CD8-positive, alpha-beta memory T cell (primary cell): Measurements from ENCODE around the gene BSCL2. TPM values are rescaled to one million over a fixed set of nuclear protein-coding genes. Genes with fewer than 3 reads are reported as not detected.
"Not testable (repeated sequence)": the region's sequence is repeated elsewhere in the genome, so short reads cannot be mapped to it uniquely, and the experiment has no call there.

Source experiments
- CTCF ChIA-PET: fragments of 350-600 bp; sonication (Branson Sonifier 250); formaldehyde crosslinking; loops from one replicate; lab custom pipeline; 2021; ENCODE audit warnings: antibody characterized with exemption; lab: Charles Lee
- POLR2A ChIA-PET: fragments of 350-600 bp; sonication (Branson Sonifier 250); formaldehyde crosslinking; loops from one replicate; lab custom pipeline; 2021; ENCODE audit warnings: antibody characterized with exemption; lab: Charles Lee
- DNase-seq, 5 donors: peaks; one replicate each; pipeline versions ENCODE4 v3.0.0 to v3.0.0-alpha.2; 2020 to 2022; ENCODE audit warnings: mixed read lengths in 1 of 5
- H3K27ac ChIP-seq: one replicate; pipeline ENCODE4 v1.7.0; 2013; ENCODE audit warnings: low read depth, mild to moderate bottlenecking, low read length, moderate library complexity
- H3K27me3 ChIP-seq: 2 replicates; pipeline ENCODE4 v1.7.0; 2013; ENCODE audit warnings: low read length, mild to moderate bottlenecking; ENCODE audit not compliant: insufficient read depth, poor library complexity, severe bottlenecking
- H3K36me3 ChIP-seq: 2 replicates; pipeline ENCODE4 v1.7.0; 2013; ENCODE audit warnings: mild to moderate bottlenecking, low read length, moderate library complexity; ENCODE audit not compliant: insufficient read depth
- H3K4me1 ChIP-seq: 2 replicates; pipeline ENCODE4 v1.7.0; 2013; ENCODE audit warnings: mild to moderate bottlenecking, low read length, moderate library complexity; ENCODE audit not compliant: insufficient read depth
- H3K4me3 ChIP-seq: 2 replicates; pipeline ENCODE4 v1.7.0; 2013; ENCODE audit warnings: mild to moderate bottlenecking, low read length
- H3K9me3 ChIP-seq: 2 replicates; pipeline ENCODE4 v1.7.0; 2013; ENCODE audit warnings: mild to moderate bottlenecking, low read length
- H3K27ac Mint-ChIP-seq, 8 donors: one replicate each; pipeline ENCODE4 v1.8.0; 2020 to 2021; ENCODE audit warnings: mixed read lengths in 8 of 8, mild to moderate bottlenecking in 6 of 8, inconsistent platforms in 3 of 8, moderate library complexity in 3 of 8
- H3K27me3 Mint-ChIP-seq, 2 donors: one replicate each; pipeline ENCODE4 v1.8.0; 2020 to 2021; ENCODE audit warnings: mixed read lengths in 2 of 2, mild to moderate bottlenecking in 1 of 2, moderate library complexity in 1 of 2
- H3K36me3 Mint-ChIP-seq, 3 donors: one replicate each; pipeline ENCODE4 v1.8.0; 2020 to 2021; ENCODE audit warnings: mixed read lengths in 3 of 3, inconsistent platforms in 1 of 3, mild to moderate bottlenecking in 1 of 3
- H3K4me1 Mint-ChIP-seq, 3 donors: one replicate each; pipeline ENCODE4 v1.8.0; 2020 to 2021; ENCODE audit warnings: mixed read lengths in 3 of 3, inconsistent platforms in 1 of 3, mild to moderate bottlenecking in 1 of 3
- H3K4me3 Mint-ChIP-seq, 7 donors: one replicate each; pipeline ENCODE4 v1.8.0; 2020 to 2021; ENCODE audit warnings: mixed read lengths in 7 of 7, mild to moderate bottlenecking in 6 of 7, moderate library complexity in 4 of 7, inconsistent platforms in 2 of 7
- H3K9me3 Mint-ChIP-seq, 5 donors: one replicate each; pipeline ENCODE4 v1.8.0; 2020 to 2022; ENCODE audit warnings: mixed read lengths in 5 of 5, mild to moderate bottlenecking in 3 of 5, moderate library complexity in 2 of 5, inconsistent platforms in 1 of 5
- polyA plus RNA-seq: library from polyadenylated mRNA; unstranded; fragments of 300-500 nt; fragmentation: Illumina TruSeq; gene quantifications from one replicate; pipeline ENCODE4 v1.2.3, GENCODE V29; 2021
- total RNA-seq, 2 experiments: library from RNA; stranded (reverse); gene quantifications; one replicate each; pipeline ENCODE4 v1.2.3, GENCODE V29; 2021

BSCL2 gene
- total and polyA plus RNA-seq, 3 experiments from 2014 or later, result 32.9 to 48.8 (median 33.3) TPM

GRCh38 chr11:62677156-62677555 is 30.1 kb downstream of the BSCL2 start:
- no peak overlapping the region for H3K27ac ChIP-seq

GRCh38 chr11:62676698-62677097 is 30.5 kb downstream of the BSCL2 start:
- Mint-ChIP-seq H3K4me1 (peaks cover 32 to 54% (median 53%) of the 10 kb centered on the region in 3 donors), H3K36me3 (peaks cover 0 to 55% (median 2%) of the 10 kb centered on the region in 3 donors), H3K27me3 (no peaks in the 10 kb centered on the region), H3K27ac (peak overlapping the region in 6 of 8 donors; percentile 89 to 98 (median 95)), H3K4me3 (peak overlapping the region in 6 of 7 donors; percentile 79 to 92 (median 88)), H3K9me3 (no peaks in the 10 kb centered on the region)
- Histone ChIP-seq H3K4me3 (no peak overlapping the region), H3K27me3 (no peaks in the 10 kb centered on the region), H3K4me1 (peaks cover 34% of the 10 kb centered on the region), H3K9me3 (no peaks in the 10 kb centered on the region), H3K36me3 (peaks cover 9% of the 10 kb centered on the region), H3K27ac (no peak overlapping the region)
- ChIA-PET POLR2A (interaction anchor here (2.1 kb wide), 1 partner anchor 12 kb away, joined by 14 read pairs; the partner anchor contains the start of genes C11orf98 and CSKMT), CTCF (interaction anchor here (0.8 to 4.3 kb wide), 7 partner anchors 9 to 252 kb away, joined by 3 to 17 read pairs (median 4); partner anchors contain the start of genes B3GAT3, C11orf98, CSKMT and TUT1)
- no peak for DNase-seq

More at GRCh38 chr11:62677156-62677555, 30.1 kb downstream of the BSCL2 start:
- no peak for DNase-seq
- Histone ChIP-seq H3K27me3 (no peaks in the 10 kb centered on the region), H3K4me1 (peaks cover 34% of the 10 kb centered on the region), H3K9me3 (no peaks in the 10 kb centered on the region), H3K36me3 (peaks cover 9% of the 10 kb centered on the region), H3K4me3 (no peak overlapping the region)
- ChIA-PET CTCF (interaction anchor here (0.8 to 4.3 kb wide), 7 partner anchors 9 to 252 kb away, joined by 3 to 17 read pairs (median 4); partner anchors contain the start of genes B3GAT3, C11orf98, CSKMT and TUT1), POLR2A (interaction anchor here (2.1 kb wide), 1 partner anchor 12 kb away, joined by 14 read pairs; the partner anchor contains the start of genes C11orf98 and CSKMT)
- Mint-ChIP-seq H3K27ac (peak overlapping the region in 7 of 8 donors; percentile 89 to 98 (median 93)), H3K9me3 (no peaks in the 10 kb centered on the region), H3K27me3 (no peaks in the 10 kb centered on the region), H3K4me3 (peak overlapping the region; percentile 79 to 92 (median 90)), H3K36me3 (peaks cover 0 to 50% (median 2%) of the 10 kb centered on the region in 3 donors), H3K4me1 (peaks cover 31 to 51% (median 49%) of the 10 kb centered on the region in 3 donors)

DNA sequence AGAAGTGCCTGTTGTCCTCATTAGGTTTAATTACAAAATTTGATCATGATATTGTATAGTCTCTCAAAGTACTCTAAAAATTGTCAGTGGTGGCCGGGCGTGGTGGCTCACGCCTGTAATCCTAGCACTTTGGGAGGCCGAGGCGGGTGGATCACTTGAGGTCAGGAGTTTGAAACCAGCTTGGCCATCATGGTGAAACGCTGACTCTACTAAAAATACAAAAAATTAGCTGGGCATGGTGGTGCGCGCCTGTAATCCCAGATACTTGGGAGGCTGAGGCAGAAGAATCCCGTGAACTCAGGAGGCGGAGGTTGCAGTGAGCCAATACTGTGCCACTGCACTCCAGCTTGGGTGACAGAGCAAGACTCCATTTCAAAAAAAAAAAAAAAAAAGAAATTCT is 31.8 kb downstream of the BSCL2 start:
- H3K4me3 ChIP-seq, POLR2A ChIA-PET, H3K27me3 ChIP-seq, H3K27ac ChIP-seq, DNase-seq, H3K9me3 ChIP-seq, H3K27me3 Mint-ChIP-seq, H3K36me3 ChIP-seq, H3K9me3 Mint-ChIP-seq: not testable (repeated sequence)
- CTCF ChIA-PET, result interaction anchor here (1.0 to 4.3 kb wide), 5 partner anchors 10 to 84 kb away, joined by 3 to 17 read pairs (median 5); partner anchors contain the start of genes C11orf98, CSKMT, LRRN4CL and TUT1
- Mint-ChIP-seq H3K27ac (peak overlapping the region in 3 of 8 donors; percentile 22 to 93 (median 52)), H3K4me3 (peak overlapping the region in 3 of 7 donors; percentile 2 to 40 (median 36)), H3K4me1 (peaks cover 40 to 60% (median 59%) of the 10 kb centered on the region in 3 donors), H3K36me3 (peaks cover 0 to 61% (median 2%) of the 10 kb centered on the region in 3 donors)
- peaks cover 42% of the 10 kb centered on the region for H3K4me1 ChIP-seq

DNA sequence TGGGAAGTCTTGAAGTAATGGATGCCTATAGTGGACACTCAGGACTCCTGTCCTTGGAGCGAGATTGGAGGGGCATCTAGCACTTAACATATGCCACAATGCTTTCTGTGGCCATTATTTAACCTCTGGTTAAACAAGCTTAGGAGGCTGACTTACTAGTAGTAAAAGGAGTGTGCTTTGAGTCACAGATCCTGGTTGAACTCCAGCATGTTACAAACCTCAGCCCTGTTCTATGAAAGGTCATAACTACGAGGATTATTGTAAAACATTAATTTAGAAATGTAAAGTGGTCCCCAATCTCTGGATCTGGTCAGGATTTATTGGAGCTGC is 34.1 kb downstream of the BSCL2 start:
- POLR2A ChIA-PET, result interaction anchor here (0.5 to 1.8 kb wide), 4 partner anchors 8 to 1631 kb away, joined by 3 to 10 read pairs (median 6); partner anchors contain the start of genes C11orf98 and CSKMT
- no peaks in the 10 kb centered on the region for H3K9me3 Mint-ChIP-seq

GRCh38 chr11:62671608-62672389 is 35.4 kb downstream of the BSCL2 start, which contains the start of the genes LBHD1 and UQCC3:
TSS of gene LBHD1 (minus strand) at chr11:62672267. CDS start at chr11:62670031, 2,236 bp downstream.
TSS of gene UQCC3 (plus strand) at chr11:62671673. CDS start at chr11:62671746, 73 bp downstream.
- Histone ChIP-seq H3K27me3 (no peaks in the 10 kb centered on the region), H3K4me1 (peaks cover 35% of the 10 kb centered on the region), H3K36me3 (peaks cover 13% of the 10 kb centered on the region), H3K4me3 (peak within 1 kb of the TSS; percentile 82), H3K9me3 (no peaks in the 10 kb centered on the region), H3K27ac (peak within 1 kb of the TSS; percentile 91)
- Mint-ChIP-seq H3K4me1 (peaks cover 36 to 61% (median 52%) of the 10 kb centered on the region in 3 donors), H3K27me3 (no peaks in the 10 kb centered on the region), H3K27ac (peak within 1 kb of the TSS; percentile 83 to 98 (median 97)), H3K4me3 (peak within 1 kb of the TSS; percentile 94 to 100 (median 100)), H3K9me3 (no peaks in the 10 kb centered on the region), H3K36me3 (peaks cover 0 to 51% (median 4%) of the 10 kb centered on the region in 3 donors)
- ChIA-PET CTCF (interaction anchor here (0.7 to 2.9 kb wide), 17 partner anchors 9 to 247 kb away, joined by 3 to 8 read pairs (median 4); partner anchors contain the start of genes B3GAT3, EEF1G, GANAB and HNRNPUL2), POLR2A (interaction anchor here (0.5 to 3.0 kb wide), 21 partner anchors 9 to 1184 kb away, joined by 3 to 56 read pairs (median 4); partner anchors contain the start of genes B3GAT3, GNG3, HNRNPUL2 and INTS5)
- peak; percentile 56 to 85 (median 79) for DNase-seq

More for the DNA sequence above, 34.1 kb downstream of the BSCL2 start:
- Mint-ChIP-seq H3K4me3 (peak overlapping the region; percentile 94 to 100 (median 100)), H3K27ac (peak overlapping the region in 7 of 8 donors; percentile 31 to 98 (median 69)), H3K27me3 (no peaks in the 10 kb centered on the region), H3K36me3 (peaks cover 0 to 56% (median 4%) of the 10 kb centered on the region in 3 donors), H3K4me1 (peaks cover 41 to 62% (median 57%) of the 10 kb centered on the region in 3 donors)
- DNase-seq, result no peak
- CTCF ChIA-PET, result interaction anchor here (1.2 to 2.2 kb wide), 6 partner anchors 16 to 248 kb away, joined by 3 to 7 read pairs (median 4); partner anchors contain the start of genes EML3, LRRN4CL and TUT1
- Histone ChIP-seq H3K4me1 (peaks cover 38% of the 10 kb centered on the region), H3K27ac (peak overlapping the region; percentile 38), H3K4me3 (no peak overlapping the region), H3K27me3 (no peaks in the 10 kb centered on the region), H3K36me3 (peaks cover 9% of the 10 kb centered on the region), H3K9me3 (no peaks in the 10 kb centered on the region)

DNA sequence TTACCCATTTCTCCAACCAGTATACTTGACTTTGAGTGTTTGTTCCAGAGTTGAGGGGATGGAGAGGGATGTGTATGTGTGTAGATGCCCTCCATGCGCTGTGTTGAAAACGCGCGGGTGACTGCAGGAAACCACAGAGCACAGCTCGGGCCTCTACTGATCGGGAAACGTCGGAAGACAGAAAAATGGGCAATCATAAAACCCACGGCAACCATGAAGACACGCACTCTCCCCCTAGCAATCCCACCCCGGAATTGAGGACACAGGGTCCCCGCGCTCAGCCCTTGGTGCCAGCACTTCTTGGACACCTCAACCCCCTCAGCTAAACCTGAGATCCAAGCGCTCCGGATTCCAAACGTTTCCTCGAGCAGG is 36.0 kb downstream of the BSCL2 start:
- peak in 2 of 5 donors; percentile 23 to 59 for DNase-seq
- H3K27me3 Mint-ChIP-seq, result no peaks in the 10 kb centered on the region
- Histone ChIP-seq H3K4me3 (peak overlapping the region; percentile 82), H3K27ac (peak overlapping the region; percentile 91), H3K36me3 (peaks cover 13% of the 10 kb centered on the region), H3K4me1 (peaks cover 41% of the 10 kb centered on the region), H3K9me3 (no peaks in the 10 kb centered on the region), H3K27me3 (no peaks in the 10 kb centered on the region)
- POLR2A ChIA-PET, result interaction anchor here (0.5 to 3.0 kb wide), 17 partner anchors 18 to 210 kb away, joined by 3 to 56 read pairs (median 6); partner anchors contain the start of genes B3GAT3, GNG3, HNRNPUL2 and INTS5
- peak overlapping the region; percentile 83 to 98 (median 97) for H3K27ac Mint-ChIP-seq
- H3K4me3 Mint-ChIP-seq, result peak overlapping the region; percentile 94 to 100 (median 100)
- H3K4me1 Mint-ChIP-seq, result peaks cover 40 to 65% (median 57%) of the 10 kb centered on the region in 3 donors
- no peaks in the 10 kb centered on the region for H3K9me3 Mint-ChIP-seq
- CTCF ChIA-PET, result interaction anchor here (0.9 to 2.9 kb wide), 15 partner anchors 8 to 247 kb away, joined by 3 to 8 read pairs (median 4); partner anchors contain the start of genes B3GAT3, EEF1G, GANAB and HNRNPUL2
- H3K36me3 Mint-ChIP-seq, result peaks cover 0 to 50% (median 4%) of the 10 kb centered on the region in 3 donors
